Neural cell (in vitro differentiated cells): ENCODE results near the gene LTBP1.

Experiments used
- CTCF ChIP-seq: fragments of 450-650 bp; IDR thresholded peaks from 2 replicates; pipeline ENCODE4 v1.5.1; 2014; ENCODE audit warnings: antibody characterized with exemption, mild to moderate bottlenecking, moderate library complexity; ENCODE audit not compliant: poor library complexity, severe bottlenecking
- EP300 ChIP-seq: fragments of 450-650 bp; conservative IDR thresholded peaks from 2 replicates; pipeline ENCODE4 v1.6.1; 2014; ENCODE audit warnings: antibody characterized with exemption, mild to moderate bottlenecking, moderate library complexity; ENCODE audit not compliant: poor library complexity, severe bottlenecking
- EZH2 ChIP-seq: fragments of 200-600, 300-800 bp; shearing (Covaris generic), sonication (generic); IDR thresholded peaks from 2 replicates; pipeline ENCODE4 v1.6.1; 2014; ENCODE audit warnings: antibody characterized with exemption, low read length, borderline replicate concordance, mild to moderate bottlenecking; ENCODE audit not compliant: insufficient read depth, poor library complexity, severe bottlenecking
- POLR2AphosphoS5 ChIP-seq: IDR thresholded peaks from 2 replicates; pipeline ENCODE4 v1.6.1; 2012
- RAD21 ChIP-seq: fragments of 450-650 bp; conservative IDR thresholded peaks from 2 replicates; pipeline ENCODE4 v1.6.1; 2014; ENCODE audit warnings: antibody characterized with exemption, mild to moderate bottlenecking, moderate library complexity
- REST ChIP-seq: IDR thresholded peaks from 2 replicates; pipeline ENCODE4 v1.6.1; 2012; ENCODE audit warnings: borderline replicate concordance
- TAF1 ChIP-seq: IDR thresholded peaks from 2 replicates; pipeline ENCODE4 v1.6.1; 2012; ENCODE audit warnings: low read depth

- TF ChIP-seq EP300 (no peak), POLR2AphosphoS5 (no peak), CTCF (no peak), RAD21 (no peak), EZH2 (no peak), REST (no peak), TAF1 (no peak)
Observed at GRCh38 chr2:33274524-33274923, 327.8 kb downstream of the LTBP1 start.
